ENCODE measurements around the gene FASN. TPM values are rescaled to one million over a fixed set of nuclear protein-coding genes. Genes with fewer than 3 reads are reported as not detected.

FASN gene
- total RNA-seq, 1 experiment from 2014 or later, result 433 TPM

DNA sequence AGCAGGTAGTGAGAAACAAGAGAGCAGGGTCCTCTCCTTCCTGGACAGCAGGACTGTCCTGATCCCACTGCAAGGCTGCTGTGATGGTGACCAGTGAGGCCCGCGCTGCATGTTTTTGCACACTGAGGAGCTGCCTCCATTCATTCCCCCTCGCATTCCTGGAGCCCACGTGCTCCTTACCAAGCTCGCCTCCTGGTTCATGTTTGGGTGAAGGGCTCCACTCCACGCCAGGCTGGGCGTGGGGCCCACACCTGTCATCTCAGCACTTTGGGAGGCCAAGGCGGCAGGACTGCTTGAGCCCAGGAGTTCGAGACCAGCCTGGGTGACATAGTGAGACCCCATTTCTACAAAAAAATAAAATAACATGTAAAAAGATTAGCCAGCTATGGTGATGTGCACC lies 15.4 kb upstream of the FASN start:
- WGBS (ENCODE audit: extremely low coverage, insufficient read length, low lambda C conversion rate), result no CpG with 5 or more reads among the region's 9 CpGs
- H3K27me3 Mint-ChIP-seq (ENCODE audit: low read depth), result peaks cover 72% of the 10 kb centered on the region

More for the DNA sequence above, 15.4 kb upstream of the FASN start:
- Histone ChIP-seq H3K79me1 (ENCODE audit: insufficient read depth, low read depth, low read length, poor library complexity, severe bottlenecking) (no peaks in the 10 kb centered on the region), H3K27ac (ENCODE audit: insufficient read length, low read depth, low read length) (no peak overlapping the region), H2BK12ac (ENCODE audit: insufficient read length, low read depth, low read length) (no peak overlapping the region), H3K4me1 (ENCODE audit: insufficient read depth, low read length) (no peaks in the 10 kb centered on the region), H3K4ac (ENCODE audit: low read depth, low read length) (no peak overlapping the region), H3K9me3 (ENCODE audit: control insufficient read depth, low read depth, low read length) (no peaks in the 10 kb centered on the region), H4K20me1 (ENCODE audit: control insufficient read depth, insufficient read depth, insufficient read length) (peaks cover 3% of the 10 kb centered on the region), H4K8ac (replicated peaks; ENCODE audit: insufficient read length, low read depth, low read length) (no peak overlapping the region), H3K56ac (ENCODE audit: insufficient read length, low read depth, low read length) (no peak overlapping the region), H3K9ac (ENCODE audit: extremely low read depth, insufficient read length, low read length) (no peak overlapping the region), H3T11ph (ENCODE audit: low read length) (no peak overlapping the region), H3K23me2 (ENCODE audit: insufficient read length, low read depth, low read length, poor library complexity, severe bottlenecking) (no peaks in the 10 kb centered on the region), H2BK5ac (ENCODE audit: insufficient read length, low read length) (no peak overlapping the region), H2BK120ac (ENCODE audit: low read depth, low read length, poor library complexity, severe bottlenecking) (no peak overlapping the region), H3K23ac (ENCODE audit: insufficient read length, low read depth, low read length) (no peak overlapping the region), H2BK20ac (ENCODE audit: low read depth, low read length, poor library complexity, severe bottlenecking) (no peak overlapping the region), H3K79me2 (ENCODE audit: insufficient read depth, low read length) (no peaks in the 10 kb centered on the region), H3K18ac (ENCODE audit: insufficient read length, low read depth, low read length) (no peak overlapping the region), H4K91ac (ENCODE audit: insufficient read length, low read depth, low read length) (no peak overlapping the region), H2AK5ac (ENCODE audit: insufficient read length, low read length) (no peak overlapping the region), H3K14ac (ENCODE audit: insufficient read depth, low read length) (no peak overlapping the region), H2AFZ (ENCODE audit: low read length) (no peak overlapping the region), H3K4me2 (ENCODE audit: insufficient read depth, insufficient read length, low read length) (no peak overlapping the region), H3K27me3 (ENCODE audit: insufficient read depth, low read length) (no peaks in the 10 kb centered on the region), H2BK15ac (ENCODE audit: low read depth, low read length) (no peak overlapping the region), H4K5ac (ENCODE audit: insufficient read length, low read depth, low read length) (no peak overlapping the region)
- Mint-ChIP-seq H3K9me3 (peaks cover 0 to 9% of the 10 kb centered on the region in 2 experiments; a peak in 2 of 5 replicates), H3K4me3 (no peak overlapping the region), H3K36me3 (ENCODE audit: insufficient read depth in 1 of 3, low read depth in 3 of 3) (peaks cover 2 to 7% (median 2%) of the 10 kb centered on the region in 3 experiments; a peak in 5 of 7 replicates), H3K4me1 (peaks cover 12 to 27% of the 10 kb centered on the region in 2 experiments), H3K27ac (no peak overlapping the region; a peak in 1 of 7 replicates)
- TF ChIP-seq, protein P1, sequence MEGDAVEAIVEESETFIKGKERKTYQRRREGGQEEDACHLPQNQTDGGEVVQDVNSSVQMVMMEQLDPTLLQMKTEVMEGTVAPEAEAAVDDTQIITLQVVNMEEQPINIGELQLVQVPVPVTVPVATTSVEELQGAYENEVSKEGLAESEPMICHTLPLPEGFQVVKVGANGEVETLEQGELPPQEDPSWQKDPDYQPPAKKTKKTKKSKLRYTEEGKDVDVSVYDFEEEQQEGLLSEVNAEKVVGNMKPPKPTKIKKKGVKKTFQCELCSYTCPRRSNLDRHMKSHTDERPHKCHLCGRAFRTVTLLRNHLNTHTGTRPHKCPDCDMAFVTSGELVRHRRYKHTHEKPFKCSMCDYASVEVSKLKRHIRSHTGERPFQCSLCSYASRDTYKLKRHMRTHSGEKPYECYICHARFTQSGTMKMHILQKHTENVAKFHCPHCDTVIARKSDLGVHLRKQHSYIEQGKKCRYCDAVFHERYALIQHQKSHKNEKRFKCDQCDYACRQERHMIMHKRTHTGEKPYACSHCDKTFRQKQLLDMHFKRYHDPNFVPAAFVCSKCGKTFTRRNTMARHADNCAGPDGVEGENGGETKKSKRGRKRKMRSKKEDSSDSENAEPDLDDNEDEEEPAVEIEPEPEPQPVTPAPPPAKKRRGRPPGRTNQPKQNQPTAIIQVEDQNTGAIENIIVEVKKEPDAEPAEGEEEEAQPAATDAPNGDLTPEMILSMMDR (conservative IDR thresholded peaks at IDR 0.05), result no peak
- no peak for DNase-seq

Data from H9 (cell line).